Measurements from ENCODE around the gene SHTN1.

The SHTN1 gene

GRCh38 chr10:116984202-116984990, 20.6 kb downstream of the SHTN1 start:
- no peak for DNase-seq

DNA sequence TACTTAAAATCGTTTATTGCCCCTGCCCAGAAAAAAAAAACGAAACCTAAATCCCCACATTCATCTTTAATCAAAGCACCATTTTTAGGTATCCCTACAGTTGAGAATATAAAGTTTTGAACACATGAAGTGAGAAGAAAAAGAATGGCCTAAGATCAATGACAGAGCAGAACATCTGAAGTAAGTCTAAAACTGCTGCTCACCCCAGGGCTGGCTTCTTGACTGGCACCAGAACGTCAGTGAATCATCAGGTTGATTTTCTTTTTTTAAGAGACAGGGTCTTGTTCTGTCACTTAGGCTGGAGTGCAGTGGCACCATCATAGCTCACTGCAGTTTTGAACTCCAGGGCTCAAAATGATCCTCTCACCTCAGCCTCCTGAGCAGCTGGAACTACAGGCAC, 24.9 kb downstream of the SHTN1 start:
- DNase-seq = no peak

DNA sequence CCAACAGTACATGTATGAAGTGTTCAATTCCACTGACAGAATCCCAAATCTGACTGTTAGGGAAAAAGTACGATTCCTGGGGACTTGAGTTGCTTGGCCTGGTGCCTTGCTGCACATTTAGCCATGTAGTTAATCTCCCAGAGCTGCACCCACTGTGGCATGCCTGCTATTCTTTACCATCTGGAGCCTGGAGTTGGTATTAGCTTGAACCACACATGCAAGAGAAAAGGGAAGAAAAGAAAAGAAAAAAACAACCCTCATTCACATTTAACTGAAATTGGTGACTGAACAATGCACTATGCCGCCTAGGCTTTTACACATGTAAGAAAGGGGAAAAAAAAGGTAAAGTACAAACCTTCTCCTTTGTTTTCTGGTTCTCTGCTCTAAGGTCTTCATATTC, 26.1 kb downstream of the SHTN1 start:
- no peak for DNase-seq

DNA sequence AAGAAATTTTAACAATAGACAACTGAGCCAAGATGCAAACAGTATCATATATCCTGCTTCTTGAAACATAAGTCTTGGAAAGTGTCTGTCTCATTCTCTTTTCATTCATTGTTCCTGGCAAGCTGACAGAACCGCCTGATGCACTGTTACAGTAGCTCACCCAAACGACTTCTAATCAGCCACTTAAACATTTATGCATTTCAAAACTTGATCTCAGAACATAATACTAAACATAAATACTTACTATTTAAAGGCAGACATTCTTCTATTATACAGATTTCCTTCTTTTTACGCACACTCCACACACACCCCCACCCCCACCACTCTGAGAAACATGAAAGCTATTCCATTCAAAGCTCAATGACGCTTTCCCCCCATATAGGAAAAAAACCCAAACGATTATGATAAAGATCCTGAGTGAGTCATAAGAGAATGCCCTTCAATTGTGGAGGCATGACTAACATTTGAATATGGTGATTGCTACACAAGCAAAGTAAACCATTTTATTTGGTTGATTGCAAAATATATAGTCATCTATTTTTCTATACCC, 30.5 kb downstream of the SHTN1 start:
- no peak for DNase-seq

GRCh38 chr10:116973946-116974455, 31.0 kb downstream of the SHTN1 start:
- no peak for DNase-seq

GRCh38 chr10:116973371-116973905, 31.5 kb downstream of the SHTN1 start:
- no peak for DNase-seq

DNA sequence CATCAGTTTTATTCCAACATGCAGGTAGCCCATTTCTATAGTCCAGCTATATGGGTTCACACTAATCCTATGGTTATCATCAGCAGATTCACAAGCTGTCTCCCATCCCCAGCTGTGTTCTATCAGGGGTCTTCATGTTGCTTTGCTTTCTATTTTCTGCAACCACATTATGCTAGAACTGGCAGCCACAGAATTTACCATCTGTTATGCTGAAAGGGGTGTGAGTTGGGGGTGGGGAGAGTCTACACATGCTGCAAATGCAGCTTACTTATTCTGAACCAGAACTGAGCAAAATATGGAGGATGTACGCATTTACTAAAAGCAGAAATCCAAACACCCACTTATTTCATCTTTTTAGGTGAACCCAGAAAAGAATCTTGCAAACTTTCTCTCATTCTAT, 32.9 kb downstream of the SHTN1 start:
- no peak for DNase-seq

DNA sequence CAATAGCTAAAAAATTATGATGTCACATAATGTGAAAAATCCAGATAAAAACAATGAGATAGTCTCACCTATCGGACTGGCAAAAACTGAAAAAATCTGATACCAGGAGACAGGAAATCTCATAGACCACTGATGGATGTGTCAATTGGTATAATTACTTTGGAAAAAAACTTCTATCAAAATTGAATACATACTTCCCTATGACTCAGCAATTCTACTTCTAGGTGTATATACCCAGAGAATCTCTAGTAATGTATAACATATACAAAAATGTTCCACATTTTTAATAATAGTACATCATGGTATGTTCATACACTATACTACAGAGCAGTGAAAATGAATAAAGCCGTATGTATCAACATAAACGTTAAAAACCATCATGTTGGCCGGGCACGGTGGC, 34.9 kb downstream of the SHTN1 start:
- DNase-seq = no peak

- DNase-seq = no peak
These were observed 36.7 kb downstream of the SHTN1 start for GRCh38 chr10:116968331-116968730.

DNA sequence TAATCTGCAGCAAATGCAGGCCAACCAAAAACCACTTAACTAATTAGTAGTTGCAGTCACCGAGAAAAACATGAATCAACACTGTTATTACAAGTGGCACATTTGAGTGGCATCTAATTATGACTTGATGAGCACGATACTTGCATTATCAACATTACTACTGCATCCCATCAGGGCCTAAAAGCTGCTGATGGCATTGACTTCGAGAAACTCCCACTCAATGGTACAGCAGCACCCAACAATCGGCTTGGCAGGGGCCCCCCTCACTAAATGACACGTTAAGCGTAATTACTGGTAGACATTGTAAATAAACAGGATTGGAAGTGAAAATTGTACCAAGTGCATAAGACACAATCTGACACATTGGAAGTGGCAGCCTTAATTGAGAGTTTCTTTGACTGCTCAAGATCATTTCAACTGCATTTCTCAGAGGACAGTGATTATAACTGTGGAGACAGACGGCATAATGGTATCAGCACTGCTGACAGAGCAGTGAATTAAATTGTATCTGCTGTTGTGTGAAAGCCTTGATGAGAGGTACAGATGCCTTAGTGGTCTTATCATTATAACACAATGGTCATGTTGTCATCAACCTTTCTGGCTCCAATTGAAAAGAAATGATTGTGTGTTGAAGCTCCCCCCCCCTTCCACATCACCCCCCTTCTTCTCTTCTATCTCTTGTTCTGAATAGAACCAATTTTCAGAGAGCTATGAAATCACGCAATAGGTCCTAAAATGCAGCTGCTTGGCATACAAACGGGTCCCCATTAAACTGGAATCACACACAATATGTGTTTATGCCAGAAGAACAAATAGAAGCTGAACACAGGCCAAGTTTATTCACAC, 43.4 kb downstream of the SHTN1 start:
- DNase-seq = no peak

GRCh38 chr10:116960066-116960776, 44.8 kb downstream of the SHTN1 start:
- no peak for DNase-seq

DNA sequence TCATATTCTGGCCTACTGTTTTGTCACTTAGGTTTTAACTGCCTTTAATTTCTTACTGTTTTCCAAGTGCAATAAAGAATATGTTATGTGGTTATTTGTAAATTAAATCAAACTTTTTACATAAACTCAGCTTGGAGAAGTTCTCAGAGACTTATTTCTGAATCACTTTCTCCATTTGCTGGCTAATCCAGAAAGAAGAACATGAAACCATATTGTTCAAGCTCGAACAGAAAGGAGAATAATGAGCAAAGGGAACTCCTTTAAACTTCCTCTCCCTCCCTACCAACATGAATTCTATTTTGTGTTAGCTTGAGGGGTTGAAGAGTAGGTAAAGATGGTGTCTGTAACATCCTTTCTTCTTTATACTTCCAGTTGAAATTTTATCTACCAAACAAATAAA, 52.3 kb downstream of the SHTN1 start:
- DNase-seq = no peak

GRCh38 chr10:116948530-116948870, 56.5 kb downstream of the SHTN1 start:
- DNase-seq = no peak

- no peak for DNase-seq
These were observed 57.0 kb downstream of the SHTN1 start for GRCh38 chr10:116947841-116948529.

DNA sequence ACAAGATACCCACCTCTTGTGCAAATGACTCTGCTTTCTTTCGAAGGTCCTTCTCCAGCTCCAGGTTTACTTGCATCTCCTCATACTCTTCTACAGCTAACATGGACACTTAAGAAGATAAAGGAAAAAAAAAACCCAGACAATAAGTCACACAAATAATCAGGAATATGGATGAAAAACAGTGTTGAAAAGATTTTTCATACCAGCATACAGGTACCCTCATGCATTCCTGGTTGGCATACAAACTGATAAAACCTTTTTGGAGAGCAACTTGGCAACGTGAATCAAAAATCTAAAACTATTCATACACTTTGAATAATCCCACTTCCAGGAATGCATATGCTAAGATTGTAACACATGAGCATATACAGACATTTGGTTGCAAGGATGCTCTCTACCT, 60.1 kb downstream of the SHTN1 start:
- no peak for DNase-seq

DNA sequence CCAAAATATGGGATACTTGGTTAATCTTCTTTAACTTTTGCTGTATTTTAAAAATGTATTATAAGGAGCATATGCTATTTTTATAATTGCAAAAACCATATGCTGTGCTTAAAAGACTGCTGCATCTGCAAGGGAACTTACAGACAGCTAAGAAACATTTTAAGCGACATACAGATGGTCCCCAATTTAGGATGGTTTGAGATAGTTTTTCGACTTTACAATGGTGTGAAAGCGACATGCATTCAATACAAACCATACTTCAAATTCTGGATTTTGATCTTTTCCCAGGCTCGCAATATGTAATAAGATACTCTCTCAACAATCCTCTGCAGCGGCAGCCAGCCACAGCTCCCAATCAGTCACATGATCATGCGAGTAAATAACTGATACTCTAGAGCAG, 73.2 kb downstream of the SHTN1 start:
- no peak for DNase-seq

DNA sequence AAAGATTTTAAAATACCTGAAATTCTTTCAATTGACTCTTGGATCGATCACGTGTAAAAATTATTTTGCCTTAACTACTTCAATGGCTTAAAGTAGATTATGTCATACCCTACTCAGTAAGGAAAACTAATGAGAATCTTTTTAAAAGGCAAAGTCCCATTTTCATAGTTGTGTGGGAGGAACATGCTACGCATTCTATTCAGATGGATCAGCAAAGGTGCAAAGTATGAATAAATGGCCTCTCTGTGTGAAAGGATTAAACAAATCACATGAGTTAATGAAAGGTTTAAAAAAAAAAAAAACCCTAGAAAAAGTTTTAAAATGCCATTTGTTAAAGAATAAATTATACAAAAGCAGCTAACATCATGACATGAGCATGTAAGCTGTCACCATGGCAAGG, 78.6 kb downstream of the SHTN1 start:
- DNase-seq = no peak

- DNase-seq = no peak
These were observed 79.9 kb downstream of the SHTN1 start for GRCh38 chr10:116925056-116925455.

GRCh38 chr10:116919706-116920105, 85.3 kb downstream of the SHTN1 start:
- no peak for DNase-seq

GRCh38 chr10:116919164-116919563, 85.8 kb downstream of the SHTN1 start:
- no peak for DNase-seq

- no peak for DNase-seq
These were observed 86.4 kb downstream of the SHTN1 start for GRCh38 chr10:116918583-116918982.

DNA sequence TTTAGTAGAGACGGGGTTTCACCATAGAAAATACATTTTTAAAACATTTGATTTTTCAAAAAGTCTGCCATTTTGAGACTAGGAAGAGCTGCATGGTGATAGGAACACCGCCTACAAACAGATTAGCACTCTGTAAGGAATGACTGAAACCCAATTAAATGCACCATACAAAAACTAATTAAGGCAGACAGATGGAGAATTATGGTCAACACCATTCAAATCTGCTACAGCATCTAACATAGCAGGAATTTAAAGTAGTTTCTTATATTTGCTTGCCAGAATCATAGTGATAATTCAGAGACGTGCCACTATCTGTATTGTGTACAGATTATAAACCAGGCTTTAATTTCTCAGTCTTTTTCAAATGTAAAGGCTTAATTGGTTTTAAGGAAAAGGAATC, 87.5 kb downstream of the SHTN1 start:
- DNase-seq = no peak

Data from activated T-cell treated with anti-CD3 and anti-CD28 coated beads, Interleukin-2, amount 50 U/mL, for 48 hours (primary cell).